Cardiac muscle cell (in vitro differentiated cells and primary cell): ENCODE data around the gene FRAS1. TPM values are rescaled to one million over a fixed set of nuclear protein-coding genes. Genes with fewer than 3 reads are reported as not detected.

ENCODE experiments used
- DNase-seq, 2 donors: peaks; one replicate each; pipeline versions ENCODE4 v3.0.0 to v3.0.0-alpha.2; 2010 to 2017; ENCODE audit warnings: low read depth in 1 of 2, low spot score in 1 of 2
- H3K27ac ChIP-seq: fragments of 200-600 bp; sonication (generic); 2 replicates; pipeline ENCODE4 v1.5.1; 2016
- H3K27me3 ChIP-seq: fragments of 200-600 bp; sonication (generic); 2 replicates; pipeline ENCODE4 v1.6.0; 2016; ENCODE audit warnings: control low read depth
- H3K36me3 ChIP-seq: fragments of 200-600 bp; sonication (generic); 2 replicates; pipeline ENCODE4 v1.5.1; 2016; ENCODE audit warnings: control low read depth
- H3K4me1 ChIP-seq: fragments of 200-600 bp; sonication (generic); 2 replicates; pipeline ENCODE4 v1.8.1; 2017; ENCODE audit warnings: low read depth, mild to moderate bottlenecking, mixed run types
- H3K4me3 ChIP-seq: fragments of 200-600 bp; sonication (generic); 2 replicates; pipeline ENCODE4 v1.5.1; 2016; ENCODE audit warnings: mild to moderate bottlenecking
- H3K9me3 ChIP-seq: fragments of 200-600 bp; sonication (generic); 2 replicates; pipeline ENCODE4 v1.5.1; 2017; ENCODE audit warnings: low read depth, mild to moderate bottlenecking, control low read depth
- polyA plus RNA-seq: library from polyadenylated mRNA; unstranded; fragments of >200 nt; fragmentation: Nextera tagmentation; extraction: Ambion mirVana; gene quantifications from 2 replicates; pipeline ENCODE4 v1.2.1, GENCODE V29; 2016
- total RNA-seq: library from RNA; depleted of rRNA; stranded (reverse); fragments of >200 nt; gene quantifications from 2 replicates; pipeline ENCODE4 v1.2.3, GENCODE V29; 2016
- TF ChIP-seq, protein P1 (sequence below): IDR thresholded peaks from 2 replicates; pipeline ENCODE4 v1.5.1; 2012; ENCODE audit warnings: low read depth, mild to moderate bottlenecking, low read length

Gene FRAS1
- total and polyA plus RNA-seq, 2 experiments from 2014 or later: 4.4 to 20.4 TPM

DNA sequence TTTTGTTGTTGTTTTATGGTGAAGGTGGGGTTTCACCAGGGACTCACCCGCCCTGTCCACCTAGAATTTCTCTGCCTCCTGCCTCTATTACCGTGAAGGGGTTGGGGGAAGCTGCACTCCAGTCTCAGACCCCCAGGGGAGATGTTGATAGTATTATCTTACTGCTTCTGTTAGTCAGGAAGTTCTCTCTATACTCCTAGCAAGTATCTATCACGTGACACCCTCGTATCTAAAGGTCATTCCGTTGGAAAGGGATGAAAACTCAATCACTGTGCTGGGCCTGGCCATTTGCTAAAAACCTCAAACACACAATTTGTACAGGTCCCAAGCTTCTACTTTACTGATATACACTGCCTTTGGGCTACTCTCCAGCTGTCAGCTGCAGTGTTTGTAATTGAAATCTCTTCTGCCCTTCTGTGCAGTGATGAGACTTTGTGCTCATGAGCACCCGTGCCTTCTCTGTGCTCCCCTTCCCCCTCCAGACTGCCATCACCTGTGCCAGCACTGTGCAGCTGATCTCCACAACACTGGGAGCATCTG, 306.0 kb downstream of the FRAS1 start:
- Histone ChIP-seq H3K27ac (no peak overlapping the region), H3K4me3 (no peak overlapping the region), H3K36me3 (no peaks in the 10 kb centered on the region), H3K4me1 (peaks cover 3% of the 10 kb centered on the region), H3K9me3 (no peaks in the 10 kb centered on the region), H3K27me3 (no peaks in the 10 kb centered on the region)
- DNase-seq: peak in 1 of 2 donors; percentile 13
- TF ChIP-seq, protein P1, sequence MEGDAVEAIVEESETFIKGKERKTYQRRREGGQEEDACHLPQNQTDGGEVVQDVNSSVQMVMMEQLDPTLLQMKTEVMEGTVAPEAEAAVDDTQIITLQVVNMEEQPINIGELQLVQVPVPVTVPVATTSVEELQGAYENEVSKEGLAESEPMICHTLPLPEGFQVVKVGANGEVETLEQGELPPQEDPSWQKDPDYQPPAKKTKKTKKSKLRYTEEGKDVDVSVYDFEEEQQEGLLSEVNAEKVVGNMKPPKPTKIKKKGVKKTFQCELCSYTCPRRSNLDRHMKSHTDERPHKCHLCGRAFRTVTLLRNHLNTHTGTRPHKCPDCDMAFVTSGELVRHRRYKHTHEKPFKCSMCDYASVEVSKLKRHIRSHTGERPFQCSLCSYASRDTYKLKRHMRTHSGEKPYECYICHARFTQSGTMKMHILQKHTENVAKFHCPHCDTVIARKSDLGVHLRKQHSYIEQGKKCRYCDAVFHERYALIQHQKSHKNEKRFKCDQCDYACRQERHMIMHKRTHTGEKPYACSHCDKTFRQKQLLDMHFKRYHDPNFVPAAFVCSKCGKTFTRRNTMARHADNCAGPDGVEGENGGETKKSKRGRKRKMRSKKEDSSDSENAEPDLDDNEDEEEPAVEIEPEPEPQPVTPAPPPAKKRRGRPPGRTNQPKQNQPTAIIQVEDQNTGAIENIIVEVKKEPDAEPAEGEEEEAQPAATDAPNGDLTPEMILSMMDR: no peak

DNA sequence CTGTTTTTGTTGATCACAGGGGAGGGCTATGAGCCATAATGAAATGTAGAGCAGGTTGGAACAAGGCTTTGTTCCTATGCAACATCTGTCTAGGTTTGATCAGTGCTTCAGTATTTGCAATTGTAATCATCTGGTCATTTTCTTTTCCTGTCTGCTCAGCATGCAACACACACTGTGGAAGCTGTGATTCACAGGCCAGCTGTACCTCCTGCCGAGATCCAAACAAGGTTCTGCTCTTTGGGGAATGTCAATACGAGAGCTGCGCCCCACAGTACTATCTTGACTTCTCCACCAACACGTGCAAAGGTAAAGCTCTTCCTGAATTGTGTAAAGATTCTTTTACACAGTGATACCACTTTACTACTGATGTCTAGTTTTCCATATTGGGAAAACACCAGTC, 312.6 kb downstream of the FRAS1 start:
- Histone ChIP-seq H3K27me3 (no peaks in the 10 kb centered on the region), H3K36me3 (no peaks in the 10 kb centered on the region), H3K27ac (no peak overlapping the region), H3K4me3 (no peak overlapping the region), H3K9me3 (no peaks in the 10 kb centered on the region), H3K4me1 (peaks cover 10% of the 10 kb centered on the region)
- DNase-seq: peak in 1 of 2 donors; percentile 13
- TF ChIP-seq, protein P1: no peak

DNA sequence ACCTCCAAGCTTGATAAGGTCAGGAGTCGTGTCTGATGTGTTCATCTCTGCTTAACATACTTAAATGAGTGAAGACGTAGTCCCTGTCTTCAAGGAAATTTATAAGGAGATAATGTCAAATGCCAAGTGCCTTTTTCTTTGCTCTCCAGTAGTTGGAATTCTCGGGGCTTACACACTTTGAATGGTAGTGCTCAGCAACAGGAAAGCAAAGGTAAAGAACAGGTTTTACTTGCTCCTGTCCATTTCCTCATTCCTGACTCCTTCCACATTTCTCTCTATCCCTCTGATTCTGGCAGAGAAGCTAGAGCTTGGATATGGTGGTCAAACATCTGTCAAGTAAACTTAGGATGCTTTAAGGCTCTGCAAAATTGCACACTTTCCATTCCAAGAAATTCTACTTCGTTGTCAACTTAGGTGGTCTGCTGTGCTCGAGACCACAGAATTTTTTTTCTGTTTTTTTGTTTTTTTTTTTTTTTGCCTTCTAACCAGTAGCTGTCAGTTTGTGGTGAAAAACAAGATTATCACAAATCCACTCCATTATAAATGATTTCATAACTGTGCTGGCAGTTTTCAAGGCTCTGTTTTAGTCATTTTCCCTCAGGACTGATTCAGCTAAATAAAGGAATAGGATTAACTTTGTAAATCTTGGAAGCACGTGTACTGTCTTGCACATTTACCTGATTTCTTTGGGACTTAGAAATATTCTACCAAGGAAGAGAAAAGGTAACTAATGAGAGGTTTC, 313.7 kb downstream of the FRAS1 start:
- Histone ChIP-seq H3K27ac (no peak overlapping the region), H3K9me3 (no peaks in the 10 kb centered on the region), H3K4me1 (peaks cover 15% of the 10 kb centered on the region), H3K36me3 (no peaks in the 10 kb centered on the region), H3K4me3 (no peak overlapping the region), H3K27me3 (no peaks in the 10 kb centered on the region)
- DNase-seq: peak in 1 of 2 donors; percentile 57
- TF ChIP-seq, protein P1: no peak

DNA sequence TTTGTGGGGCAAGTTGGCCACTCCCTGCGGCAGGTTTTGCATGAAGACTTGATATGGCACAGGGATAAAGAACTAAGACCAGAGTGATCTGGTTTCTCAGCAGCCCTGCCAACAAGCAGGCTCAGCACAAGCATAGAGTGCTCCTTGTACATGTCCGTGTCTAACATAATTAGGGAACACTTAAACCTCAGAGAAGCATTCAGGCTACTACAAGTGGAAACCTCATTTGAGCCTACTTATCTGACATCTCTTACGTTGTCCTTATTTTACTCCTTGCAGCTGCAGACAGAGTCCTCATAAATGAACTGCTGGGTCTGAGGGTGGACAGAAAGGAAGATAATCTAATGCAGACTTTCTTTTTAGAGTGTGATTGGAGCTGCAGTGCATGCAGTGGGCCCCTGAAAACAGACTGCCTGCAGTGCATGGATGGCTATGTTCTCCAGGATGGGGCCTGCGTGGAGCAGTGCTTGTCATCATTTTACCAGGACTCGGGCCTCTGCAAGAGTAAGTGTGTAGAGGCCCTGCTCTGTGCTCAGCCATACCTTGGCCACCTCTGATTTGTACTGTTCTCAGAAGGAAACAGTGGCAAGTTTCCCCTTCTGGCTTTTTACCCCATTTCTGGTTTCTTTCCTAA, 315.3 kb downstream of the FRAS1 start:
- Histone ChIP-seq H3K4me3 (no peak overlapping the region), H3K27ac (peak overlapping the region; percentile 3), H3K9me3 (no peaks in the 10 kb centered on the region), H3K27me3 (no peaks in the 10 kb centered on the region), H3K36me3 (no peaks in the 10 kb centered on the region), H3K4me1 (peaks cover 15% of the 10 kb centered on the region)
- TF ChIP-seq, protein P1: no peak
- peak in 1 of 2 donors; percentile 77 for DNase-seq

DNA sequence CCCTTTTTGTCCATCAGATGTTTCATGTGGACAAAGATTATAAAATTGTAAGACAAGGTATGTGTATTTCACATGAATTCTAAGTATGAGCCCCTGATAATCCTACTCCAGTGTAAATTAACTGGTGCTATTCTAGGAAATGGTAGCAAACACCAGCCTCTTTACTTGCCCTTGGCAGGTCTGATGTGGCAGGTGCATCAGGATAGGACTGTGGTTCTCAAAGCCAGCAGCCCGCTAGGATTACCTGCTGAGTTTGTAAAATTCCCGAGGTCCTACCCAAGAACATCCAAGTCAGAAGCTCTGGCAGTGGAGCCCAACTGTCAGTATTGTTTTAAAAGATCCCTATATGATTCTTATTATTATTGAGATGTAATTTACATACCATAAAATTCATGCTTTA, 320.4 kb downstream of the FRAS1 start:
- Histone ChIP-seq H3K4me3 (no peak overlapping the region), H3K36me3 (no peaks in the 10 kb centered on the region), H3K27me3 (no peaks in the 10 kb centered on the region), H3K27ac (no peak overlapping the region), H3K4me1 (peaks cover 11% of the 10 kb centered on the region), H3K9me3 (no peaks in the 10 kb centered on the region)
- no peak for DNase-seq
- TF ChIP-seq, protein P1: no peak
